H9 (cell line): ENCODE results near the gene SPRED3. TPM values are rescaled to one million over a fixed set of nuclear protein-coding genes. Genes with fewer than 3 reads are reported as not detected.

Experiments
- DNase-seq: peaks from one replicate; pipeline ENCODE4 v3.0.0-alpha.2; 2017
- H2AFZ ChIP-seq: one replicate; pipeline ENCODE4 v1.6.1; 2013; ENCODE audit warnings: mild to moderate bottlenecking, low read length, control low read depth, moderate library complexity
- H2AK5ac ChIP-seq: 2 replicates; pipeline ENCODE4 v1.6.1; 2013; ENCODE audit warnings: low read length, control low read depth, mixed read lengths; ENCODE audit not compliant: insufficient read length
- H2BK120ac ChIP-seq: one replicate; pipeline ENCODE4 v1.6.1; 2013; ENCODE audit warnings: low read depth, mild to moderate bottlenecking, low read length, control low read depth, inconsistent platforms; ENCODE audit not compliant: poor library complexity, severe bottlenecking
- H2BK12ac ChIP-seq: 2 replicates; pipeline ENCODE4 v1.6.1; 2013; ENCODE audit warnings: low read length, control low read depth, mixed read lengths, low read depth; ENCODE audit not compliant: insufficient read length
- H2BK15ac ChIP-seq: 2 replicates; pipeline ENCODE4 v1.6.1; 2013; ENCODE audit warnings: low read depth, low read length, control low read depth
- H2BK20ac ChIP-seq: one replicate; pipeline ENCODE4 v1.6.1; 2013; ENCODE audit warnings: low read depth, mild to moderate bottlenecking, low read length, control low read depth, inconsistent platforms; ENCODE audit not compliant: poor library complexity, severe bottlenecking
- H2BK5ac ChIP-seq: 2 replicates; pipeline ENCODE4 v1.6.1; 2013; ENCODE audit warnings: low read length, control low read depth, mixed read lengths; ENCODE audit not compliant: insufficient read length
- H3K14ac ChIP-seq: 2 replicates; pipeline ENCODE4 v1.6.1; 2013; ENCODE audit warnings: low read length, control low read depth; ENCODE audit not compliant: insufficient read depth
- H3K18ac ChIP-seq: 2 replicates; pipeline ENCODE4 v1.6.1; 2013; ENCODE audit warnings: low read depth, mild to moderate bottlenecking, mixed read lengths, low read length, control low read depth; ENCODE audit not compliant: insufficient read length
- H3K23ac ChIP-seq: 2 replicates; pipeline ENCODE4 v1.6.1; 2013; ENCODE audit warnings: low read length, control low read depth, mixed read lengths, low read depth; ENCODE audit not compliant: insufficient read length
- H3K23me2 ChIP-seq: 2 replicates; pipeline ENCODE4 v1.6.1; 2013; ENCODE audit warnings: low read depth, mild to moderate bottlenecking, mixed read lengths, low read length, control low read depth; ENCODE audit not compliant: insufficient read length, poor library complexity, severe bottlenecking
- H3K27ac ChIP-seq: 2 replicates; pipeline ENCODE4 v1.5.1; 2013; ENCODE audit warnings: low read length, control low read depth, mixed read lengths, low read depth; ENCODE audit not compliant: insufficient read length
- H3K27me3 ChIP-seq: 2 replicates; pipeline ENCODE4 v1.6.1; 2013; ENCODE audit warnings: low read length, control low read depth, inconsistent platforms; ENCODE audit not compliant: insufficient read depth
- H3K4ac ChIP-seq: 2 replicates; pipeline ENCODE4 v1.6.1; 2013; ENCODE audit warnings: low read depth, mild to moderate bottlenecking, control low read depth, inconsistent platforms, low read length, moderate library complexity
- H3K4me1 ChIP-seq: 2 replicates; pipeline ENCODE4 v1.6.1; 2013; ENCODE audit warnings: low read length, control low read depth, inconsistent platforms; ENCODE audit not compliant: insufficient read depth
- H3K4me2 ChIP-seq: 2 replicates; pipeline ENCODE4 v1.6.1; 2013; ENCODE audit warnings: low read length, control low read depth, mixed read lengths; ENCODE audit not compliant: insufficient read length, insufficient read depth
- H3K56ac ChIP-seq: 2 replicates; pipeline ENCODE4 v1.6.1; 2013; ENCODE audit warnings: low read depth, mild to moderate bottlenecking, mixed read lengths, low read length, control low read depth; ENCODE audit not compliant: insufficient read length
- H3K79me1 ChIP-seq: 2 replicates; pipeline ENCODE4 v1.6.1; 2013; ENCODE audit warnings: low read depth, mild to moderate bottlenecking, moderate library complexity, low read length, control low read depth, inconsistent platforms; ENCODE audit not compliant: insufficient read depth, poor library complexity, severe bottlenecking
- H3K79me2 ChIP-seq: 2 replicates; pipeline ENCODE4 v1.6.1; 2013; ENCODE audit warnings: low read length, control low read depth, inconsistent platforms; ENCODE audit not compliant: insufficient read depth
- H3K9ac ChIP-seq: 2 replicates; pipeline ENCODE4 v1.6.1; 2013; ENCODE audit warnings: low read length, control low read depth, mixed read lengths; ENCODE audit not compliant: insufficient read length; ENCODE audit errors: extremely low read depth
- H3K9me3 ChIP-seq: one replicate; pipeline ENCODE4 v1.6.1; 2013; ENCODE audit warnings: low read depth, low read length, inconsistent platforms; ENCODE audit not compliant: control insufficient read depth
- H3T11ph ChIP-seq: one replicate; pipeline ENCODE4 v1.6.1; 2013; ENCODE audit warnings: mild to moderate bottlenecking, low read length, control low read depth, inconsistent platforms
- H4K20me1 ChIP-seq: one replicate; pipeline ENCODE4 v1.6.1; 2013; ENCODE audit not compliant: control insufficient read depth, insufficient read length, insufficient read depth
- H4K5ac ChIP-seq: 2 replicates; pipeline ENCODE4 v1.6.1; 2013; ENCODE audit warnings: low read depth, mild to moderate bottlenecking, mixed read lengths, low read length, control low read depth; ENCODE audit not compliant: insufficient read length
- H4K8ac ChIP-seq: replicated peaks from 2 replicates; pipeline ENCODE4 v1.6.1; 2013; ENCODE audit warnings: low read length, control low read depth, mixed read lengths, low read depth; ENCODE audit not compliant: insufficient read length
- H4K91ac ChIP-seq: 2 replicates; pipeline ENCODE4 v1.6.1; 2013; ENCODE audit warnings: low read depth, mild to moderate bottlenecking, moderate library complexity, mixed read lengths, low read length, control low read depth; ENCODE audit not compliant: insufficient read length
- H3K27ac Mint-ChIP-seq, 3 experiments: 2 replicates in 2 of 3; 3 replicates in 1 of 3; pipeline ENCODE4 v1.8.0; 2020 to 2021; ENCODE audit warnings: mixed read lengths in 3 of 3, mild to moderate bottlenecking in 1 of 3, moderate library complexity in 1 of 3
- H3K27me3 Mint-ChIP-seq: 2 replicates; pipeline ENCODE4 v1.8.0; 2021; ENCODE audit warnings: low read depth, mild to moderate bottlenecking, moderate library complexity, mixed read lengths
- H3K36me3 Mint-ChIP-seq, 3 experiments: 2 replicates in 2 of 3; 3 replicates in 1 of 3; pipeline ENCODE4 v1.8.0; 2020 to 2021; ENCODE audit warnings: low read depth in 3 of 3, mixed read lengths in 3 of 3; ENCODE audit not compliant: insufficient read depth in 1 of 3
- H3K4me1 Mint-ChIP-seq, 2 experiments: 2 replicates each; pipeline ENCODE4 v1.8.0; 2020; ENCODE audit warnings: mixed read lengths in 2 of 2
- H3K4me3 Mint-ChIP-seq, 2 experiments: 2 replicates in 1 of 2; 3 replicates in 1 of 2; pipeline ENCODE4 v1.8.0; 2020 to 2021; ENCODE audit warnings: mild to moderate bottlenecking in 2 of 2, mixed read lengths in 2 of 2, moderate library complexity in 1 of 2
- H3K9me3 Mint-ChIP-seq, 2 experiments: 2 replicates in 1 of 2; 3 replicates in 1 of 2; pipeline ENCODE4 v1.8.0; 2020; ENCODE audit warnings: mild to moderate bottlenecking in 2 of 2, mixed read lengths in 2 of 2, moderate library complexity in 1 of 2
- WGBS: extraction: QIAGEN DNeasy Blood & Tissue Kit; methylation state at CpG from one replicate; pipeline ENCODE4 v1.1.7; 2013; ENCODE audit warnings: missing lambda C conversion rate, low lambda C conversion rate, mixed read lengths; ENCODE audit not compliant: insufficient read length; ENCODE audit errors: extremely low coverage; 5-methylcytosine and 5-hydroxymethylcytosine counted together
- total RNA-seq: library from RNA; stranded (reverse); gene quantifications from 2 replicates; pipeline ENCODE4 v1.2.1, GENCODE V29; 2021
- TF ChIP-seq, protein P1 (sequence below): fragments of 200-600 bp; sonication (generic); conservative IDR thresholded peaks from 3 replicates; pipeline ENCODE4 v1.8.0; 2021; ENCODE audit warnings: antibody characterized with exemption, mild to moderate bottlenecking

SPRED3 gene
- total RNA-seq, 1 experiment from 2014 or later, result 16.4 TPM

DNA sequence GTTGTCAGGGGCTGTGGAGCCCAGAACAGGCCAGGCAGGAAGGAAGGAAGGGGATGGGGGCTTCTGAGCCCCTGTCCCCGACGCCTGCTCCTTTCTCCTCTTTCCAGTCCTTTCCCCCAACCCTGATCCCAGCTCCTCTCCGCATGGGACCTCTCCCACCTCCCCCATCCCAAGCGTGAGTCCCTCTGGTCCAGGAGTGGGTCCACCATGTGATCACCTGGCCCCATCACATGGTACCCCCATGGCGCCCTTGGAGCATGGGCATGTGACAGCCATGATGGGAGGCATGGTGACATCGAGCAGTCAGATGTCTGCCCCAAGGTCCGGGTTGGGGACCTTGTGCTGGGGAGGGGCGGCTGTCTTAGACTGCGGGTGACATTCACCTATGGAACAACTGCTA lies 54.2 kb downstream of the SPRED3 start:
- H2BK20ac ChIP-seq, result no peak overlapping the region
- H3K23me2 ChIP-seq, result no peaks in the 10 kb centered on the region
- H3T11ph ChIP-seq, result no peak overlapping the region
- no peaks in the 10 kb centered on the region for H3K9me3 Mint-ChIP-seq
- H3K4ac ChIP-seq, result no peak overlapping the region
- no peak overlapping the region for H2BK12ac ChIP-seq
- no peak overlapping the region for H3K27ac ChIP-seq
- H3K27me3 Mint-ChIP-seq, result no peaks in the 10 kb centered on the region
- H4K91ac ChIP-seq, result no peak overlapping the region
- H4K8ac ChIP-seq, result no peak overlapping the region
- no peak overlapping the region for H2BK15ac ChIP-seq
- no peak overlapping the region for H3K4me2 ChIP-seq
- H3K27me3 ChIP-seq, result no peaks in the 10 kb centered on the region
- H2AK5ac ChIP-seq, result no peak overlapping the region
- no peak for DNase-seq
- H3K23ac ChIP-seq, result no peak overlapping the region
- H3K27ac Mint-ChIP-seq, result no peak overlapping the region
- no peak overlapping the region for H4K5ac ChIP-seq
- no peaks in the 10 kb centered on the region for H3K79me1 ChIP-seq
- no peak overlapping the region for H3K56ac ChIP-seq
- no peak overlapping the region for H3K4me3 Mint-ChIP-seq
- H3K4me1 ChIP-seq, result no peaks in the 10 kb centered on the region
- H3K9me3 ChIP-seq, result no peaks in the 10 kb centered on the region
- H3K14ac ChIP-seq, result no peak overlapping the region
- H3K4me1 Mint-ChIP-seq, result peaks cover 5 to 16% of the 10 kb centered on the region in 2 experiments; a peak in 3 of 4 replicates
- H3K9ac ChIP-seq, result no peak overlapping the region
- H2AFZ ChIP-seq, result no peak overlapping the region
- no peak overlapping the region for H2BK120ac ChIP-seq
- no peak overlapping the region for H2BK5ac ChIP-seq
- peaks cover 29 to 37% (median 32%) of the 10 kb centered on the region in 3 experiments for H3K36me3 Mint-ChIP-seq
- no peaks in the 10 kb centered on the region for H3K79me2 ChIP-seq
- no peak overlapping the region for H3K18ac ChIP-seq
- TF ChIP-seq, protein P1, sequence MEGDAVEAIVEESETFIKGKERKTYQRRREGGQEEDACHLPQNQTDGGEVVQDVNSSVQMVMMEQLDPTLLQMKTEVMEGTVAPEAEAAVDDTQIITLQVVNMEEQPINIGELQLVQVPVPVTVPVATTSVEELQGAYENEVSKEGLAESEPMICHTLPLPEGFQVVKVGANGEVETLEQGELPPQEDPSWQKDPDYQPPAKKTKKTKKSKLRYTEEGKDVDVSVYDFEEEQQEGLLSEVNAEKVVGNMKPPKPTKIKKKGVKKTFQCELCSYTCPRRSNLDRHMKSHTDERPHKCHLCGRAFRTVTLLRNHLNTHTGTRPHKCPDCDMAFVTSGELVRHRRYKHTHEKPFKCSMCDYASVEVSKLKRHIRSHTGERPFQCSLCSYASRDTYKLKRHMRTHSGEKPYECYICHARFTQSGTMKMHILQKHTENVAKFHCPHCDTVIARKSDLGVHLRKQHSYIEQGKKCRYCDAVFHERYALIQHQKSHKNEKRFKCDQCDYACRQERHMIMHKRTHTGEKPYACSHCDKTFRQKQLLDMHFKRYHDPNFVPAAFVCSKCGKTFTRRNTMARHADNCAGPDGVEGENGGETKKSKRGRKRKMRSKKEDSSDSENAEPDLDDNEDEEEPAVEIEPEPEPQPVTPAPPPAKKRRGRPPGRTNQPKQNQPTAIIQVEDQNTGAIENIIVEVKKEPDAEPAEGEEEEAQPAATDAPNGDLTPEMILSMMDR, result no peak
- WGBS, result no CpG with 5 or more reads among the region's 9 CpGs
- H4K20me1 ChIP-seq, result no peaks in the 10 kb centered on the region
